C4-2B (cell line): Measurements from ENCODE around the gene KPNB1.

Source experiments
- CTCF ChIP-seq: fragments of 450-650 bp; conservative IDR thresholded peaks from 2 replicates; pipeline ENCODE4 v1.5.1; 2017; ENCODE audit warnings: mild to moderate bottlenecking
- ZFX ChIP-seq: fragments of 450-650 bp; IDR thresholded peaks from 2 replicates; pipeline ENCODE4 v1.6.1; 2017

- no peak for TF ChIP-seq CTCF
- TF ChIP-seq ZFX, result no peak
Measured at GRCh38 chr17:47654991-47655390, 5.3 kb downstream of the KPNB1 start.
